GM21619 (cell line): Measurements from ENCODE around the gene HYI.
"Not testable (repeated sequence)": the region's sequence is repeated elsewhere in the genome, so short reads cannot be mapped to it uniquely, and the experiment has no call there.

ENCODE experiments used
- ATAC-seq: cut with Tn5 transposase; IDR thresholded peaks from one replicate; pipeline ENCODE4 v1.9.1; 2021; ENCODE audit not compliant: unreplicated experiment

Gene HYI

DNA sequence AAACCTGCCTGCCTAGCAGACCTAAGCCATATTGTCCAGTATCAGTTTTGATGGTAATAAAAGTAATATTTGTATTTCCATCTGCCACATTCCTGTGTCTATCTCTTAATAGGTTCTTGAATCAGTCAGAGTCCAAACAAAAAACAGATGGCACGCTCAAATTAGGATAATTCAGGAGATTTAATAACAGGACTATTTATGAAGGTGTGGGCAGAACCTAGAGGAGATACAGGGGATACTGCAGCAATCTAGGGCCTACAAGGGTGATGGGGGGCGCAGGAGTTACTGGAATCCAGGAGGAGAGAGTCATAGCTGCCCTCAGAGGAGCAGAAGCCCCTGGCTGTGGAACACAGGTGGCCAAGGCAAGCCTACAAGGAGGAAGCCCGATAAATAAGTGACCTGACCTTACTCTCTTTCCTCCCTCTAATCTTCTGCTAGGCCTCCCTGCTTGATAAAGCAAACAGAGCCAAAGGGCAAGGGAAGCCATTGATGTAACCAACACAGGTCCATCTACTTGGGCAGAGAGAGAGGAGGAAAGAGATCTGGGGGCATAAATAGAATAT is 11.9 kb upstream of the HYI start:
- ATAC-seq = no peak

DNA sequence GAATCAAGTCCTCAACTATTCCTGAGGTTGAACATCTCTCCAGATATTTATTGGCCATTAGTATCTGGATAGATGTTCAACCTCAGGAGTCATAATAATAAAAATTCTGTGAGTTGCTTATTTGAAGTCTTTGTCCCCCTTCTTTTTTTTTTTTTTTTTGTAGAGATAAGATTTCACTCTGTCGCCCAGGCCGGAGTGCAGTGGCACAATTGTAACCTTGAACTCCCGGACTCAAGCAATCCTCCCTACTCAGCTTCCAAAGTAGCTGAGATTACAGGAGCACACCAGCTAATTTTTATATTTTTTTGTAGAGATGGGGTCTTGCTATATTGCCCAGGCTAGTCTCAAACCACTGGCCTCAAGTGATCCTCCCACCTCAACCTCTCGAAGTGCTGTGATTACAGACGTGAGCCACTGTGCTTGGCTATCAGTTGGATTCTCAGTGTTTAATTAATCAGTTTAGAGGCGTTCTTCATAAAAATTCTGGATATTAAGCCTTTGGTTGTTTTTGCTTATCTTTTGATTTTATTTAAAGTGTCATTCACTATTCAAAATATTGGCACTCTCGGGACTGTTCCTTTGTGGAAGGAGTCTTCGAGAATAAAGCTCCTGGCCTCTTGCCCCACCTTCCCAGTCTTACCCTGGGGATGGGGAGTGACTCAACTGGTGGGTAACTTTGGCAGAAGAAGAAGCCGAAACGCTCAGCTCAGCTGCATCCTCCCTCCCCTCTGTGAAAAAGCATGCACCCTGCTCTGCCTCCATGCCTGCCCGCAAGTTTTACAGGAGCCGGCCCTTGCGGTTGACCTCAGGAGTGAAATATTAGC is 11.2 kb upstream of the HYI start:
- no peak for ATAC-seq

DNA sequence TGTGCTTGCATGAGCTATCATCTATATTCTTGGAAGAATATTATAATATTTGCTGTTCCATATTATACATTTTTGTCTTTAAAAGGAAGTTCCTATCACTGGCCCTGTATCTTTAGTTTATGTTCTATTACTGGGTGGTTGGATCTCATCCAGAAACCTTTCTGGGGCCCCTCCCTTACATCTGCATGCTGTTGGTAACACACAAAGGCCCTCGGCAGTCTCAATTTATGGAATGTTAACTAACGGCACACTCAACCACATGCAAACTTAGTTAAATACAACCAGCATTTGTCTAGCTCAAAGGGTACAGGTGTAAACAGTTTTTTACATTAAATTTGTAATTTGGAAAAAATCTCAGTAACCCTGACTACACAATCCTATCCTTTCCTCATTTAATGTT is 9.7 kb upstream of the HYI start:
- ATAC-seq = no peak

DNA sequence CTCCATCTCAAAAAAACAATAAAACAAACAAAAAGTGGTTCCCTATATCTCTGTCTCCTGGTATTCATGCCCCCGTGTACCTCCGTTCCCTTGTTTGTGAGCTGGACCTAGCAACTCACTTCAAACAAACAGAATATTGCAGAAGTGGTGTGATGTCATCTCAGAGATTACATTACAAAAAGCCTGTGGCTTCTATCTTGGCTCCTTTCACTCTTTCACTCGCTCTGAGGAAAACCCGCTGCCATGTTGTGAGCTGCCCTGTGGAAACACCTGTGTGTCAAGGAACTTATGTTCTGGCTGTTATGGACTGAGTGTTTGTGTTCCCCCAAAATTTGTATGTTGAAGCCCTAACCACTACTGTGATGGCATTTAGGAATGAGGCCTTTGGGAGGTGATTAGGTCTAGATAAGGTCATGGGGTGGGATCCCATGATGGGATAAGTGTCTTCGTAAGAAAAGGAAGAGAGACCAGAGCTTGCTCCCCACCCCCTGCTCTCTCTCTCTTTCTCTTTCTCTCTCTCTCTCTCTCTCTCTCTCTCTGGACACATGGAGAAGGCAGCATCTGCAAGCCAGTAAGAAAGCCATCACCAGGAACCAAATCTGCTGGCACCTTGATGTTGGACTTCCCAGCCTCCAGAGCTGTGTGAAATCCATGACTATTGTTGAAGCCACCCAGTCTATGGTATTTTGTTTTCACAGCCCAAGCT is 7.4 kb upstream of the HYI start:
- ATAC-seq = no peak

DNA sequence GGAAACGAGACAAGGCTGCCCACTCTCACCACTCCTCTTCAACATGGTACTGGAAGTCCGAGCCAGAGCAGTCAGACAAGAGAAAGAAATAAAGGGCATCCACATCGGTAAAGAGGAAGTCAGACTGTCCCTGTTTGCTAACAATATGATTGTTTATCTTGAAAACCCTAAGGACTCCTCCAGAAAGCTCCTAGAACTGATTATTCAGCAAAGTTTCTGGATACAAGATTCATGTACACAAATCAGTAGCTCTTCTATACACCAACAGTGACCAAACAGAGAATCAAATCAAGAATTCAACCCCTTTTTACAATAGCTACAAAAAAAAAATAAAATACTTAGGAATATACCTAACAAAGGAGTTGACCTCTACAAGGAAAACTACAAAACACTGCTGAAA is 4.6 kb upstream of the HYI start:
- ATAC-seq = not testable (repeated sequence)

DNA sequence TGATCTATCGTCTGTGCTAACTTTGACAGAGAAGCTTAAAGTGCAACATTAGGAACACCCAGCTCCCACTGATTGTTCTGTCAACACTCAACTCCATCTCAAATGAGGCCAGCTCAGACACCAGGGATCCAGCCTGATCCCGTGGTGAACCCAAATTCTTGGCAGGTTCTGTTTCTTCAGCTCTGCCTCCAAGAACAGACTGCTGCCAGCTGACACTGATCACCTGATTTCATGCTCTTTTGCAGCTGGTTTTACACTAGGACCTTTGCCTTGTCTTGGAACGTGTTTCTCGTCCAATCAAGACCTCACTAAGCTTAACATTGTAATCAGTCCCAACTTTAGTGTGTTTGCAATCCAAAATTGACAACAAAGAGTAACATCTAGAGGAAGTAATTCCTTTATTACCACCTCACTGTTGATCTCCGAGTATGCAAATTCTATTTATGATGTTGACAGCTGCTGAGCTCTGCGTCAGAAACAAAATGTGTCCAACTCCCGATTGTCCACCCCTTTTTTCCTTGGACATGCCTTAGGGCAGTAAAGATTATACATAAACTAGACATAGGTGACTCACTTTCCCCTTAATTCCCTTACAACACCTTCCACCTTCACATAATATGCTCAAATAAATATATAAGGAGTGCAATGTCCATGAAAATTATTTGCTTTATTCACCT is 1.6 kb upstream of the HYI start:
- ATAC-seq = no peak

DNA sequence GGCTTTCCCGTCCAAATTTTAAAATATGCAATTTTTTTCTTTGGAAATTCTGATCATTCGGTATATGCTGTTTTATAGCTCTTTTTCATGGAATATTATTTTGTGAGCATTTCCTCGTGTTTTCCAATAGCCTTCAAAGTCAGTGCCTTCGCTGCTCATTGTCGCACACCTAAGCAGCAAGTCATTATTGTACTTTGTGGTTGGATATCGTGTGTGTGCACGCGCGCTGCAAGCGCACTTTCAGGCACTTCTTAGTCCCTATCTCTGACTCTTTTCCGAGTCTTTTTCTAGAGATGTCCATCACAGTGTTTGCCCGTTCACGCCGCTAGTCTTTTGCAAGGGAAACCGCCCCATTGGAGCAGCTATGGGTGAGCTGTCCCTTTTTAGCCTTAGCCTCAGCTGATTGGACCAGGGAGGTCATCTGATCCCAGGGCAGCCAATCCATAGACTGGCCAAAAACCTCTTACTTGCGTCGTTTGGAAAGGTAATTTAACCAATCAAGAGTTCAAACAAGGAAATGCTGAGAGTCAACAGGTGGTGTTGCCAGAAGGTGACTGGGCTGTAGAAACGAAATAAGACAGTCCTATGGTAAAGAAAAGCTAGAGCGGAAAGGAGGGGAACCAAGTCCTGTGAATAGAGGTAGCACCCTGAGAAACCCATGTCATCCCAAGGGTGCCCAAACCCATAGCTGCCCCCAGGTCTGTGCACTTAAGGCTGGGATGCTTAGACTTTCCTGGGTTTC is 710 bp upstream of the HYI start:
- peak; percentile 79 for ATAC-seq

DNA sequence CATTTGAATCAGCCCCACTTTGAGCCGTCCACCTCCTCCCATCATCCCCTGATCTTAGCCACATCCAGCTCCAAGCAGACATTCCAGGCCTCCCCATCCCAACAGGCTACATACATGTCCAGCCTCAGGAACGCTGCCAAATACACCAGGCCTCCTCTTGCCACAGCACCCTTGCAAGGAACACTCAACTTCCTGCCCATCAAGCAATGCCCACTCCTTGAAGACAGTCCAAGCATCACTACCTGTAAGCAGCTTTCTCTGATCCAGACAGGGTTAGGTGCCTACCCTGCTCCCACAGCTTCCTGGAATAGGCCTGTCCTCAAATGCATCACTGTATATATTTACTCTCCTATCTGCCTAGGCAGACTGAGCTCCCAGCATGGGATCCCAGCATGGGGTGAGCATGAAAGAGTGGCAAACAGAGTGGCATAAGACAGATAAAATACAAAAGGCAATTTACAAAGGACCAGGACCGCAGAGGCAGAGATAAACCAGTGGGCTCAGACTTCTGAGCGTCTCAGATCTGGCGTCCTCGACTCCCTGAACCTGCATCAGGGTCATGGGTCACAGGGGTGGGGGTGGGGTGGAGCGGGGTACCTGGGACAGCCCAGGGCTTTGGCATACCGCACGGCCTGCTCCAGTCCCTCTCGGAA is 816 bp downstream of the HYI start:
- no peak for ATAC-seq

DNA sequence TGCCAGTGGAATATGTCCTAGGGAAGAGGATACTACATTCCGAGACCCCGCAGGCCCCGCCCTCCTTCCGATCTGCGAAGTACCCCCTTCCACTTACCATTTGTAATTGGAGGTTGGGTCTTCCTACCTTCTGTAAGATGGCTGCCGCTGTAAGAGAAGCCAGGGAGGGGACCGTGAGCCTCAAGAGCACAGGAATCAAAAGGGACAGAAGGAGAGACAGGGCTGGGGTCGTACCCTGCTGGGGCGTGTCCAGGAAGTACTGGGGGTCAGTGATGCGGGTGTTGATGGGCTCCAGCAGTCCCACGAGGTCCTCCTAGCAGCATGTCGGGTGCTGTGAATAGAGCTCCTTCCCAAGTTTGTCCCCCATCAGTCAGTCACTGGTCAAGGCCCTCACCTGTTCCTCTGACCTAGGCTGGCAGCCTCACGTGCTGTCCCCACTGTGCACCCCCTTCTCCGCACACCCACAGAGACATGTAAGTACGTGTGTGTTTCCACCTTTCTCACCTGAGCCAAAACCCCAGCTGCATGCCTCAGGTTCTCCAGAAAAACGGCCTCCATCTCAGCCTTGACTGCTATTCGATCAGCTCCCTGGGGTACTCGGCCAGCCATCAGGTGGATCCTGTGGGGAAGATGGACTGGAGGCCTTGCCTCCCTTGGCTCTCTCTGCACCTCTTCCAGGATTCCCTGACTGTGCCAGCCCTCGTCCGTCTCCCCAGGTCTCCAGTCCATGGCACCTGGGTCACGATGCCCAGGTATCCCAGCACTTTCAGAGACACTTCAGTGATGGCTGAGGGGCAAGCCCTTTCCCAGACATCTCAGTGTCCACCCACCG is 1.8 kb downstream of the HYI start:
- no peak for ATAC-seq

DNA sequence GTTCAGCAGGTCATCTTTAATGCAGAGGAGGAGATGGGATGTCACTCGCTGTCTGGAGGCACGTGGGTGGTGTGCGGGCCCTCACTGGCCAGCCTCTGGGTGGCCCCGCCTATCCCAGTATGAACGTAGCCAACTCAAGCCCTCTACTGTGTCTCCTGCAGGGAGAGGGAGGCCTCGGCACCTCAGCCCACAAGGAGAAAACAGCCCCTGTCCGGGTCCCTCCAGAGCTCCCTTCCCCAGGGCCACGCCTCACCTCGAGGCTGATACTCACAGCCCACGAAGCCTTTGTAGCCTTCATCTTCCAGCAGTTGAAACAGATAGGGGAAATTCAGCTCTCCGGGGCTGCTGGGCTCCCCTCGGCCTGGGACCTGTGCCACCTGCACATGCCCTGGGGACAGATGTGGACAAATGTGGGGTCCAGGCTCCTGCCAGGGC is 2.6 kb downstream of the HYI start:
- no peak for ATAC-seq

DNA sequence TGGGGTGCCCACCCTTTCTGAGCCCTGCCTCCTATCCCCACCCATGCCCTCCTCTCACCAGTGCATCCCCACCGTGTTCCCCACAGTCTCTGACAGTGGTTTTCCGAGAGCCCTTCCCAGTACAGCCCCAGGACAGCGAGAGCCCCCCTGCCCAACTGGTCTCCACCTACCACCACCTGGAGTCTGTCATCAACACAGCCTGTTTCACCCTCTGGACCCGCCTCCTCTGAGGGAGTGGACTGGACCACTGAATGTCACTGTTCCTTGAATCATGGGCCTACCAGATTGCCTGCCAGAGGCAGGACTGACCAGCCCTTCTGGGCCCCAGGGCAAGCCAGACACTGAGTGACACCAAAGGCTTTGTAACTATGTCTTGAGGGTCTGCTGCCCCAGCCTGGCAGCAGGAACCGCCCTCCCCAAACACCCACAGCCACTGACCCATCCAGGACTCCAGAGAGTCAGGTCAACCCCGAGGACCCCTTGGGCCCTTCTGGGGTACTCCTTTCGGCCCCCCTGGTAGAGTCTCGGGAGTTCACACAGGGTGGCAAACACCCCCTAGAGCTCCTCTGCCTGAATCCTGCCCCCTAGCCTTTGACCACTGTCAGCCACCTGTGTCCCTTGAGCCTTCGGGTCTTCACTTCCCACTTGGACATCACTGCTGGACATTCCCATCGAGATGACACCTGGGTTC is 3.3 kb downstream of the HYI start:
- ATAC-seq = no peak

DNA sequence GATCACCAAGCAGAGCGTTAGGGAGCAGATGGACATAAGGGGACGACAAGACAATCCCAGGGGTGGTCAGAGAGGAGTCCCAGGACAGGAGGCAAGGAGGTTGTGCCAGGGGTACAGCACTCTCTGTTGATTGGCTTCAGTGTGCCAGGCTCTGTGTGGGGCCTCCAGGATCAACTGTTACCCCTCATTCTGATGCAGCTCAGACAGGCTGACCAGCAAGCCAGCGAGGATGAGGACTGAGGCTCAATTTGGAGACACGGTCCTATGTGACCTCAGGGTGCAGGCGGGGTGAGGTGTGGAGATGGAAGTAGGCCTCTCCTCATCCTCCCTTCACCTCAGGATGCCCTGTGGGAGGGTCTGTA is 4.0 kb downstream of the HYI start:
- no peak for ATAC-seq

DNA sequence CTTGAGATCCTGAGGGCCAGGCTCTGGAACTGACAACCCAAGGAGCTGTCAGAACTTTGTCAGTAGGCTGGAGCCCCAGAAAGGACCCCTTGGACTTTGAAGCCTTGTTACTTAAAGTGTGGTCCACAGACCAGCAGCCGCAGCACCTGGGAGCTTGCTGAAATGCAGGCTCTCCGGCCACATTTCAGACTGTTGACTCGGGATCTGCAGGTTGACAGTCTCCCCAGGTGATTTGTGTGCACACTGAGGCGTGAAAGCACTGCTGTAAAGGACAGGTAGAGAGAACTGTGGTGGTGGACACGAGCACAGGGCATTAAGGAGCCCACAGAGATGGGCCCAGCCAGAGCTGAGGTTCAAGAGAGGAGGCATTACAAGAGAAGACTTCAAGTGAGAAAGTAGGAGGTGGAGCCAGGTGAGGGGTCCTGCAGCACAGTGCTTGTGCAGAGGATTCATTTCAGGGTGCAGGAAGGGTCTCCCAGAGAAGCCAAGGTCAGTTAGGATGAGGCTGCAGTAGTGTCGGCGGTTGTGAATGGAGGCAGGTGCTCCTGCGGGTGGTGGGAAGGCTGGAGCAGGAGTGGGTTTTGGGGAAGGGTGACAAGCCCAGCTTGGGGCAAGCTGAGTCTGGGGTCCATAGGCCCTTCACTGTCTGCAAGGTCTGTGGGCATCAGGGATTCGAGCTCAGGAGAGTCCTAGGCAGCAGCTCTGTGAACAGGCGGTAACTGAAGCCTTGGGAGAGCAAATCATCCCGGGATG is 4.6 kb downstream of the HYI start:
- no peak for ATAC-seq

DNA sequence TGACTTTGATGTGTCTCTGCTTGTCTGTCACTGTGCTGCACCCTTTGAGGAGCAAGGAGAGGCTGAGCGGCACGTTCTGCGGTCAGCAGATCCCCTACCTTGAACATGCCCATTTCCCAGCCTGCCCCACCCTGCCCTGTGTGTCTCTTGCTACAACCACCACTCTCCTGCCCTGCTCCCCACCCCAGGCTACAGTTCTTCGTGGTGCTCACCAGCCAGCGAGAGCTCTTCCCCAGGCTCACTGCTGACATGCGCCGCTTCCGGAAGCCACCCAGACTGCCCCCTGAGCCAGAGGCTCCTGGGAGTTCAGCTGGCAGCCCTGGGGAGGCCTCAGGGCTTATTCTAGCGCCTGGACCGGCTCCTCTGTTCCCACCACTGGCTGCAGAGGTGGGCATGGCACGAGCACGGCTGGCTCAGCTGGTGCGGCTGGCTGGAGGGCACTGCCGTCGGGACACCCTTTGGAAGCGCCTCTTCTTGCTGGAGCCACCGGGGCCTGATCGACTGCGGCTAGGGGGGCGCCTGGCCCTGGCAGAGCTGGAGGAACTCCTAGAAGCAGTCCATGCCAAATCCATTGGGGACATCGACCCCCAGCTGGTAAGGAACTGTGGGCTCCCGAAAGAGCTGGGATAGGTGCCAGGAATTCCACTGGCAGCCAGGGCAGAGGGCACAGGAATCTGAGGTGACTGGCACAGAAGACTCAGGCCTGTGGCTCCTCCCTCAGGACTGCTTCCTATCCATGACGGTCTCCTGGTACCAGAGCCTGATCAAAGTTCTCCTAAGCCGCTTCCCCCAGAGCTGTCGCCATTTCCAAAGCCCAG is 5.6 kb downstream of the HYI start:
- no peak for ATAC-seq

DNA sequence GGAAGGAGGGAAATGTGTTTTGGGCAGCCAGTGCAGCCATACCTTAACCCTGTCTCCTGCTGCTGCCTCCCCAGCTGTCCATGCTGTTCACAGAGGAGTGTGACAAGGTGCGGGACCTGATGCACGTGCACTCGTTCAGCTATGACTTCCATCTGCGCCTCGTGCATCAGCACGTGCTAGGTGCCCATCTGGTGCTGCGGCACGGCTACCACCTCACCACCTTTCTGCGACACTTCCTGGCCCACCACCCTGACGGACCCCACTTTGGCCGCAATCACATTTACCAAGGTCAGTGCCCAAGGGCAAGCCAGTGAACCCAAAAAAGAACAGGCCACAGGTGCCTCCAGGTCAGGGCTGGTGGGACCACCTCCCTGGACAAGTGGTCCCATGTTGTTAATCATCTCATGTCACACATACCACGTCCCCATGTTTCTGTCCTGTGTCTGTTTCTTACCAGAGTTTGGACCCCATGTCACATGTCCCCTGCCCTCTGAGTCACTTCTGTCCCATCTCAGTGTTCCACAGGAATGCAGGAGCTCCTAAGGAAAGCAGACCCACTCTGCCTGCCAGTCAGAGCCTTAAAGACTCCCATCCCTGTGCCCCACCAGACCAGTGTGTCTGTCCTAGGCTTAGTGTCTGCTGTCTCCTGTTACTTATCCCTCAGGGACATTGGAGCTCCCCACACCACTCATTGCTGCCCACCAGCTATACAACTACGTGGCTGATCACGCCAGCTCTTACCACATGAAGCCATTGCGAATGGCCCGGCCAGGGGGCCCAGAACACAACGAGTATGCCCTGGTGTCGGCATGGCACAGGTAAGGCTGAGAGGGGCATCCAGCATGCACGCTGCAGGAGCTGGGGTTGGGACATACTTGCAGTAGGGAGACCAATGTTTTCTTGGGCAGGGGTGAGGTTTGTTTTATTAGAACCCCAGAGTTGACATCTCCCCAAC is 6.6 kb downstream of the HYI start:
- ATAC-seq = no peak

DNA sequence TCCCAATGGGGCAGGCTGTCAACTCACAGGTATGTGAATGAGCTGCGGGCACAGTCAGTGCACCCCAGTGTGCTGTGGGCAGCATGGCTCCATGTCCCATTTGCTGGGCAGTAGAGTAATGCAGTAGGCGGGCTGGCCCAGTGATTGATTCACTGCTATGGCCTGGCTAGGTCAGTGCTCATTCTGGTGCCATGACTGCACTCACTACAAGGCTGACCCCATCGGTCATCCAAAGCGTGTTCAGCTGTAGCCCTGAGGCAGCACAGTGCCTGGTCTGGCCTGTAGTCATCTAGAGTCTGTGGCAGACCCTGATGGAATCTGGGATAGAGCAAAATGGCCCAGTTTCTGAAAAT is 7.4 kb downstream of the HYI start:
- ATAC-seq = no peak
